ENCODE data around the gene CXCL5. TPM values are rescaled to one million over a fixed set of nuclear protein-coding genes. Genes with fewer than 3 reads are reported as not detected.

Gene CXCL5
- total RNA-seq, 1 experiment from 2014 or later, result not detected

- Histone ChIP-seq H3K4me1 (peaks cover 22% of the 10 kb centered on the region), H3K27me3 (no peaks in the 10 kb centered on the region), H3K4me3 (no peak overlapping the region), H3K27ac (no peak overlapping the region), H3K36me3 (no peaks in the 10 kb centered on the region), H3K9me3 (replicated peaks) (no peaks in the 10 kb centered on the region)
- DNase-seq, result no peak
Measured at GRCh38 chr4:74030285-74030684, 31.8 kb upstream of the CXCL5 start.

DNA sequence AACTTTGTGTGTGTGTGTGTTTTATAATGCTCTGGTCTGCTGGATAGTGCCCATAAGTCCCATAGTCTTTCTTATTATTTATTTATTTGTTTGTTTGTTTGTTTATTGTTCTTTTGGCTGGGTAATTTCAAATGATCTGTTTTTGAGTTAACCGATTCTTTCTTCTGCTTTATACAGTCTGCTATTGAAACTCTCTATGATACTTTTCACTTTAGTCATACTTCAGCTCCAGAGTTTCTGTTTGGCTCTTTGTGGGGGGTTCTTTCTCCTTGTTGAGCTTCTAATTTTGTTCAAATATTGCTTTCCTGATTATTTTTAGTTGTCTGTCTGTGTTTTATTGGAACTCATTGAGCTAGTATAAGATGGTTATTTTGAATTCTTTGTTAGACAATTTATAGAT is 30.0 kb upstream of the CXCL5 start:
- Histone ChIP-seq H3K36me3 (no peaks in the 10 kb centered on the region), H3K27ac (no peak overlapping the region), H3K9me3 (replicated peaks) (no peaks in the 10 kb centered on the region), H3K27me3 (no peaks in the 10 kb centered on the region), H3K4me1 (peaks cover 22% of the 10 kb centered on the region), H3K4me3 (no peak overlapping the region)
- DNase-seq, result no peak

DNA sequence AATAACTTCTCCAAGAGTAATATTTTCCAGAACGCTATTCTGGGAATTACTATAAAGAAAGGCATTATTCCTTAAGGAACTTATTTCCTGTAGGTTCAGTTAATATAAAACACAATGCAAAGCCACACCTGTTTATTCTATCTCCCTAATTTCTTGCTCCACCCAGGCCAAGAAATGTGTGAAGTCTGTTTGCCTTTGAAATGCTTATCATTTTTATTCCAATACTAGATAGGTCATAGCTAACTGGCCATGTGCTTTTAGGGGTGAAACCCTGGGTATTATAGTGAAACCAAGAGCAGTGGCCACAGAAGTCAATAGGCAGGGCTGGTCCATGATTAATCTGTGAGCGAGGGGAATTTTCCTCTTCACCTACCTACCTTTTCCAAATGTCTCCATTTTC is 25.2 kb upstream of the CXCL5 start:
- no peak for DNase-seq
- Histone ChIP-seq H3K9me3 (replicated peaks) (no peaks in the 10 kb centered on the region), H3K4me3 (no peak overlapping the region), H3K27me3 (no peaks in the 10 kb centered on the region), H3K4me1 (no peaks in the 10 kb centered on the region), H3K36me3 (no peaks in the 10 kb centered on the region), H3K27ac (no peak overlapping the region)

DNA sequence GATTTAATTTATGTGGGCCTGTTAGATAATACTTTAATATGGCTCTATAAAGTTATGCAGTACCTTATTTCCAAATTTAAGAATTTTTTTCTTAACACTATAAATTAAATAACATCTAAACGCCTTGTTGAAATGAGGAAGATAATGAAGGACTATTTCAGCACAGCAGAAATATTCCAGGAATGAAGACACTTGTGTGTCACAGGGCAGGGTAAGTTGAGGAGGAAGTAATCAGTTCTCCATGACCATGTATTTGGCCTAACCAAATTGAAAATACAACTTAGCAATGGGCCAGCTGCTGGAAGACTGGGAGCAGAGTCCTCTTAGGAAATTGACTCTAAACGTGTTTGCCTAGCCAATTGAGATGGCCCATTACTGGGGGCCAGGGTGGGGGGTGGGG is 23.1 kb upstream of the CXCL5 start:
- no peak for DNase-seq

GRCh38 chr4:74018771-74019170 is 20.3 kb upstream of the CXCL5 start:
- Histone ChIP-seq H3K4me3 (no peak overlapping the region), H3K27ac (no peak overlapping the region)
- DNase-seq, result no peak

More for the DNA sequence above, 23.1 kb upstream of the CXCL5 start:
- Histone ChIP-seq H3K4me1 (no peaks in the 10 kb centered on the region), H3K4me3 (no peak overlapping the region), H3K9me3 (replicated peaks) (no peaks in the 10 kb centered on the region), H3K36me3 (no peaks in the 10 kb centered on the region), H3K27ac (no peak overlapping the region), H3K27me3 (no peaks in the 10 kb centered on the region)

GRCh38 chr4:74018116-74018515 is 19.6 kb upstream of the CXCL5 start:
- H3K4me1 ChIP-seq, result no peaks in the 10 kb centered on the region
- DNase-seq, result no peak
- H3K9me3 ChIP-seq (replicated peaks), result no peaks in the 10 kb centered on the region
- H3K4me3 ChIP-seq, result no peak overlapping the region
- H3K36me3 ChIP-seq, result no peaks in the 10 kb centered on the region
- no peak overlapping the region for H3K27ac ChIP-seq
- H3K27me3 ChIP-seq, result no peaks in the 10 kb centered on the region

More at GRCh38 chr4:74018771-74019170, 20.3 kb upstream of the CXCL5 start:
- no peaks in the 10 kb centered on the region for H3K9me3 ChIP-seq (replicated peaks)
- H3K4me1 ChIP-seq, result no peaks in the 10 kb centered on the region
- no peaks in the 10 kb centered on the region for H3K27me3 ChIP-seq
- H3K36me3 ChIP-seq, result no peaks in the 10 kb centered on the region

- H3K4me1 ChIP-seq, result no peaks in the 10 kb centered on the region
- no peak overlapping the region for H3K27ac ChIP-seq
- DNase-seq, result no peak
- no peaks in the 10 kb centered on the region for H3K36me3 ChIP-seq
- no peak overlapping the region for H3K4me3 ChIP-seq
- H3K27me3 ChIP-seq, result no peaks in the 10 kb centered on the region
- no peaks in the 10 kb centered on the region for H3K9me3 ChIP-seq (replicated peaks)
Measured at GRCh38 chr4:74016068-74016467, 17.6 kb upstream of the CXCL5 start.

GRCh38 chr4:74015126-74015780 is 16.8 kb upstream of the CXCL5 start:
- H3K27me3 ChIP-seq, result no peaks in the 10 kb centered on the region
- no peak overlapping the region for H3K27ac ChIP-seq
- no peaks in the 10 kb centered on the region for H3K4me1 ChIP-seq
- no peaks in the 10 kb centered on the region for H3K36me3 ChIP-seq
- H3K9me3 ChIP-seq (replicated peaks), result no peaks in the 10 kb centered on the region
- DNase-seq, result no peak
- H3K4me3 ChIP-seq, result no peak overlapping the region

- Histone ChIP-seq H3K27ac (no peak overlapping the region), H3K27me3 (no peaks in the 10 kb centered on the region)
- DNase-seq, result peak in 1 of 2 experiments; percentile 31
Measured at GRCh38 chr4:74014332-74014731, 15.9 kb upstream of the CXCL5 start.

DNA sequence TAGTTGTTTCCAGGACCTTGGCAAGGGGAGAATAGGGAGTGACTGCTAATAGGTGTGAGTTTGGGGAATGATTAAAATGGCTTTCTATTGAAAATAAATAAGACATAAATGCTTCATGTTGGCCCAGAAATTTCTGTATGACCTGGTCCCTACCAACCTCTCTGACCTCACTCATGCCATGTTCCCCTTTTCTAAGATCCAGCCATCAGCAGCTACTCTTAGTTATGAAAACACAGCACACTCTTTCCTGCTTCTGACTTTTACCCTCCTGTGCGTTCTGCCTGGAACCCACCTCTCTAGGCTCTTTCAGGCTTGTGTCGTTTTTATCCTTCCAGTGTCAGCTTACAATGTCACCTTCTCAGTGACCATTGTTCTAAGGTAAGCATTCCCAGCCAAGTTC is 14.8 kb upstream of the CXCL5 start:
- no peak for DNase-seq
- Histone ChIP-seq H3K27me3 (no peaks in the 10 kb centered on the region), H3K4me1 (no peaks in the 10 kb centered on the region), H3K36me3 (no peaks in the 10 kb centered on the region), H3K9me3 (replicated peaks) (no peaks in the 10 kb centered on the region), H3K27ac (no peak overlapping the region), H3K4me3 (no peak overlapping the region)

More at GRCh38 chr4:74014332-74014731, 15.9 kb upstream of the CXCL5 start:
- H3K36me3 ChIP-seq, result no peaks in the 10 kb centered on the region
- no peaks in the 10 kb centered on the region for H3K4me1 ChIP-seq
- no peak overlapping the region for H3K4me3 ChIP-seq
- no peaks in the 10 kb centered on the region for H3K9me3 ChIP-seq (replicated peaks)

DNA sequence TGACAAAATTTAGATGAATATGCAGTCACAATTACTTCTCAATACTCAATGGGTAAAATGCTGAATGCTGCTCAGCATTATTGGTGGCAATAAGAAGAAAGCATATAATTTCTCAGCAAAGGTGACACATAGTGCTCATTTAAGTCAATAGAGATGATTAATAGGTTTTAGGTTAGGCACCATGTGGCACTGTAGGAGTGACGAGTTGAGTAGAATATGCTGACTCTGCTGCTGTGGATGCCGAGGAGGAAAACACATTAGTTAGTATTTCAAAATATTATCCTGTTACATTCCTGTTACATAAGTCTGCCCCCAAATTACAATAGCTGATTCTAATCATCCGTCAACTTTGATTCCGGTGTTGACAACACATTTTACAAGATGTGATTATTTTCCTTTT is 13.7 kb upstream of the CXCL5 start:
- Histone ChIP-seq H3K9me3 (replicated peaks) (no peaks in the 10 kb centered on the region), H3K36me3 (no peaks in the 10 kb centered on the region), H3K27ac (no peak overlapping the region), H3K4me3 (no peak overlapping the region), H3K4me1 (no peaks in the 10 kb centered on the region), H3K27me3 (no peaks in the 10 kb centered on the region)
- no peak for DNase-seq

DNA sequence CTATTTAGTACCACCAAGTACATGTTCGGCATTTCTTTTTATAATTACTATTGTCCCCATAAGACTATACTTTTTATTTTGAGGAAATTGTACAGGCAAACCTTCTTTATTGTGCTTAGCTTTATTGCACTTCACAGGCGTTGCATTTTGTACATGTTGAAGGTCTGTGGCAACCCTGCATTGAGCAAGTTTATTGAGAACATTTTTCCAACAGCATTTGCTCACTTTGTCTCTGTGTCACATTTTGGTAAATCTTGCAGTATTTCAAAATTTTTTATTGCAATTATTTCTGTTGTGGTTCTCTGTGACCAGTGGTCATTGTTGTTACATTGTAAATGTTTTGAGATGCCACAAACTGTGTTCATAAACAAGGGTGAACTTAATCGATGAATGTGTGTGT is 10.8 kb upstream of the CXCL5 start:
- Histone ChIP-seq H3K9me3 (replicated peaks) (no peaks in the 10 kb centered on the region), H3K4me1 (peaks cover 14% of the 10 kb centered on the region), H3K27ac (no peak overlapping the region), H3K36me3 (no peaks in the 10 kb centered on the region), H3K4me3 (no peak overlapping the region), H3K27me3 (no peaks in the 10 kb centered on the region)
- no peak for DNase-seq

DNA sequence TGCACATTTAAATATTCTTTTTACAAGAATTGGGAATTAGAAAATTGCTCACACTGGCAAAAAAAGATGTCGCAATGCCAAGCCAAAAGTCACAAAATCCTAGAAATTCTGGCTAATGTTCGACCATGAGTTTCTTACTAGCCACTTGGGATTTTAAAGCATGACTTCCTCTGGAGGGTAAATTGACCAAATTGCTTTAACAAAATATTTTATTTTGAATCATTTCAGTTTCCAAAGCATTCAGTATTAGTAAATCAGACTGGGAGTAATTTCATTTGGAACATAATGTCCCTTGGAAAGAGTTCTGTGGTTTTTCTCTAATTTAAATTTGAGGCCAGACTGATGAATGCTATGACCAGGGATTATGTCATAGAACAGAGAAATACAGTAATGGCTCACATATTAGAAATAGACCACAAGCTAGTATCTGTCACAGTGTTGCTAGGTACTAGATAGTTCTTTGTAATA is 7.6 kb upstream of the CXCL5 start:
- no peaks in the 10 kb centered on the region for H3K9me3 ChIP-seq (replicated peaks)
- H3K36me3 ChIP-seq, result no peaks in the 10 kb centered on the region
- no peaks in the 10 kb centered on the region for H3K27me3 ChIP-seq
- no peak overlapping the region for H3K4me3 ChIP-seq
- peak in 1 of 2 experiments; percentile 18 for DNase-seq
- peaks cover 14% of the 10 kb centered on the region for H3K4me1 ChIP-seq
- no peak overlapping the region for H3K27ac ChIP-seq

DNA sequence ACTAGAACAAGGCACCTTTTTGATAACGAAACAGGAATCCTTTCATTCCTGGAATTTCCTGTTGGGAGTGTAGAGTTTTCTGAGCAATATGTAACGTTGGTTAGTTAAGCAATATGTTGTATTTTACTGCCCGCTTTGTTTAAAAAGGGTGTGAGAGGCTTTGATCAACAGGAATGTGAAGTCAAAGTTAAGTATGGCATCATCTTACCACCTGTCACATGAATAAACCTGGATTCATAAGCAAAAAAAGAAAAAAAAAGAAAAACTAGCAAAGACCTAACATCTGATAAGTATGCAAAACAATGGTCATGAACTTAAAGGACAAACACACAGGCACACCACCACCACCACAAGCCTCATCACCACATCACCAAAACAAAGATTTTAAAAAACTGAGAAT is 7.1 kb upstream of the CXCL5 start:
- no peak for DNase-seq
- Histone ChIP-seq H3K4me3 (no peak overlapping the region), H3K4me1 (peaks cover 14% of the 10 kb centered on the region), H3K27ac (no peak overlapping the region), H3K36me3 (no peaks in the 10 kb centered on the region), H3K27me3 (no peaks in the 10 kb centered on the region), H3K9me3 (replicated peaks) (no peaks in the 10 kb centered on the region)

GRCh38 chr4:74004668-74005067 is 6.2 kb upstream of the CXCL5 start:
- Histone ChIP-seq H3K27me3 (no peaks in the 10 kb centered on the region), H3K4me1 (peaks cover 14% of the 10 kb centered on the region), H3K4me3 (no peak overlapping the region), H3K27ac (no peak overlapping the region), H3K9me3 (replicated peaks) (no peaks in the 10 kb centered on the region), H3K36me3 (no peaks in the 10 kb centered on the region)
- no peak for DNase-seq

DNA sequence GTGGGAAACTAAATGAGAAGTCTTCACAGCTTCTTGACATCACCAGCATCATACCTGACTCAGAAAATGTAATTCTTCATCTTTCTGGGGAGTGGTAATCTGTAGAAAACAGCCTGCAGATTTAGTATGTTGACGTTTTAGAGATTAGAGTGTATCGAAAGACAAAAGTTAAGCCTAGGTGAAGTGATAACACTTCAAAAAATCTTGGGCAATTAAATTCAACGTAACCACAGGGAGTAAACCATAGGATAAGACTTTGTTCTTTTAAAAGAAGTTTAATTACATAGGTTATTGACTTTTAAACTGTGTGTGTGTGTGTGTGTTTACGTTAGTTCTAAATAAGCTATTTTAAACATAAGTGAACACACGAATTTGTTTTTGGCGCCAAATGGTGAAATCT is 1.8 kb upstream of the CXCL5 start:
- H3K4me3 ChIP-seq, result no peak overlapping the region
- no peaks in the 10 kb centered on the region for H3K9me3 ChIP-seq (replicated peaks)
- no peaks in the 10 kb centered on the region for H3K36me3 ChIP-seq
- no peak for DNase-seq
- H3K4me1 ChIP-seq, result peaks cover under 1% of the 10 kb centered on the region; the same call in 1 of the 2 replicates
- no peak overlapping the region for H3K27ac ChIP-seq
- no peaks in the 10 kb centered on the region for H3K27me3 ChIP-seq
